Activated T-helper 1 cell treated with anti-CD3 and anti-CD28 coated beads, Interleukin-12 subunit alpha, Interleukin-12 subunit beta, Interleukin-2, Interleukin-4 antibody, amounts not matched to agents 30 ng/mL and 10 ng/mL and 1 ng/mL, durations not matched to agents 14 hours and 24 hours and 36 hours (primary cell): ENCODE measurements around the gene BMP2. TPM values are rescaled to one million over a fixed set of nuclear protein-coding genes. Genes with fewer than 3 reads are reported as not detected.

ENCODE experiments used
- DNase-seq: peaks from one replicate; pipeline ENCODE4 v3.0.0; 2021; ENCODE audit warnings: low spot score
- H3K27ac Mint-ChIP-seq: one replicate; pipeline ENCODE4 v1.8.0; 2021; ENCODE audit warnings: mild to moderate bottlenecking, mixed read lengths
- H3K27me3 Mint-ChIP-seq: one replicate; pipeline ENCODE4 v1.8.0; 2022; ENCODE audit warnings: mild to moderate bottlenecking, moderate library complexity, mixed read lengths; ENCODE audit not compliant: insufficient read depth
- H3K36me3 Mint-ChIP-seq: one replicate; pipeline ENCODE4 v1.8.0; 2021; ENCODE audit warnings: low read depth, mixed read lengths
- H3K4me1 Mint-ChIP-seq: one replicate; pipeline ENCODE4 v1.8.0; 2021; ENCODE audit warnings: low read depth, mixed read lengths
- H3K4me3 Mint-ChIP-seq: one replicate; pipeline ENCODE4 v1.8.0; 2021; ENCODE audit warnings: mild to moderate bottlenecking, moderate library complexity, mixed read lengths
- H3K9me3 Mint-ChIP-seq: one replicate; pipeline ENCODE4 v1.8.0; 2021; ENCODE audit warnings: mixed read lengths
- intact Hi-C: fragments of 100-400 bp; cut with micrococcal nuclease; formaldehyde crosslinking; loops from one replicate; pipeline ENCODE4 v1.15.1; 2024
- total RNA-seq: library from RNA; stranded (reverse); gene quantifications from 2 replicates; pipeline ENCODE4 v1.2.3, GENCODE V29; 2022

Gene BMP2
- total RNA-seq, 1 donor from 2014 or later = 0.08 TPM

DNA sequence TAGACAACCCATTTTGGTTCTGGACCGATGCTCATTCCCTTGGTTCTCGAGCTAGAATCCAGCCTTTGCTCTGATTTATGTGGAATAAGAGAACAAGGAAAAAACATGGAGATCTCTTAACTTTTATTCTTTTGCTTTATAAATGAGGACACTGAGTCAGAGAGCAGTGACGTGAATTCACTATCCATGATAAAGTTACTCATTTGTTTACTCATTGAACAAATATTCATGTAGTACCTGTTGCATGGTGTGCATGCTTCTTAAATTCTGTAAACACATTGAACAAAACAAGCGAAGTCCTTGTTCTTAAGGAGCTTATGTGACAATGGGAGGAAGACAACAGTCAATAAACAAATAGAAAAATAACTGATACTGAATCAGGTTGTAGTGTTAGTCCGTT lies 56.9 kb downstream of the BMP2 start:
- no peak overlapping the region for H3K27ac Mint-ChIP-seq
- no peak overlapping the region for H3K4me3 Mint-ChIP-seq
- H3K27me3 Mint-ChIP-seq = no peaks in the 10 kb centered on the region
- H3K36me3 Mint-ChIP-seq = no peaks in the 10 kb centered on the region
- H3K4me1 Mint-ChIP-seq = no peaks in the 10 kb centered on the region
- no peaks in the 10 kb centered on the region for H3K9me3 Mint-ChIP-seq
- intact Hi-C loops = no loop called here
- DNase-seq = no peak

DNA sequence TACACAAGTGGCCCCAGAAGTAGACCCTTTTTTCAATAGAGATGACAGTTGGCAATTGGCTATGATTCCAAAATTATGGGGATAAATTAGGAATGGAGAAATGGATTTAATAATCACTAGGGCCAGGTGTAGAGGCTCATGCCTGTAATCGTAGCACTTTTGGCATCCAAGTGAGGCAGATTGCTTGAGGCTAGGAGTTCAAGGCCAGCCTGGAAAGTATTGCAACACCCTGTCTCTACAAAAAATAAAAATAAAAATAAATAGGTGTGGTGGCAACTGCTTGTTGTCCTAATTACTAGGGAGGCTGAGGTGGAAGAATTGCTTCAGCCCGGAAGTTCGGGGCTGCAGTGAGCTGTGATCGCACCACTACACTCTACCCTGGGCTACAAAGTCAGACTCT lies 60.0 kb downstream of the BMP2 start:
- Mint-ChIP-seq H3K4me3 (no peak overlapping the region), H3K9me3 (no peaks in the 10 kb centered on the region), H3K27ac (no peak overlapping the region), H3K36me3 (no peaks in the 10 kb centered on the region), H3K4me1 (no peaks in the 10 kb centered on the region), H3K27me3 (no peaks in the 10 kb centered on the region)
- intact Hi-C loops = loop anchor here (5.0 kb wide), 1 partner anchor 1895 kb away; no protein-coding TSS in a partner anchor
- DNase-seq = no peak

DNA sequence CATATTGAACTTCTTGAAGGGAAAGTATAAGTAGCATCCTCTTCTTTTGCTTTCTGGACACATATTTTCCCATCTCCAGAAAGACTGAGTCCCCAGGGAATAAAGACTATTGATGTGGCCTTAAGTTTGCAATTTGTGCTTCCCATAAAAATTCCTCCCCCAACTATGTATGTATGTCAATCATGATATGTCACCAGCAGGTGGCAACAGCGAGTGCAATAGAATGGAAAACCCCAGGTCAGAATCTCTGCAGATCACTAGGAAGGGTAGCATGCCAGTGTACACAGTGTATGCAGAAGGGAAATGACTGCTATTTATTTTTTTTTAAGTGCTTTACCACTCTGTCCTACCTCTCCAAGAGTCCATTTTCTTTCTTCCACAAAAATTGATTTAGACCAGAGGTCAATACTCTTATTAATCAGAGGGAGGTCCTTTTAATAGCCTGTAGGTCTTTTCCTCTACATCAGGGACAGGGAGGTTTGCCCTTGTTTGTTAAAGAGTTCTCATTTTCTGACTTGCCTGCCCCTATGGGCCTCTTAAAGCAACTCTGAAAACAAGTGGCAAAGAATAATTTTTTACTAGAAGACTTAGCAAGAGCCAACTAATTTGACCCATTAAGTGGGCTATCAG lies 61.4 kb downstream of the BMP2 start:
- Mint-ChIP-seq H3K27me3 (no peaks in the 10 kb centered on the region), H3K27ac (no peak overlapping the region), H3K9me3 (no peaks in the 10 kb centered on the region), H3K4me1 (no peaks in the 10 kb centered on the region), H3K36me3 (no peaks in the 10 kb centered on the region), H3K4me3 (no peak overlapping the region)
- intact Hi-C loops = loop anchor here (5.0 kb wide), 1 partner anchor 1893 kb away; no protein-coding TSS in a partner anchor
- DNase-seq = no peak

DNA sequence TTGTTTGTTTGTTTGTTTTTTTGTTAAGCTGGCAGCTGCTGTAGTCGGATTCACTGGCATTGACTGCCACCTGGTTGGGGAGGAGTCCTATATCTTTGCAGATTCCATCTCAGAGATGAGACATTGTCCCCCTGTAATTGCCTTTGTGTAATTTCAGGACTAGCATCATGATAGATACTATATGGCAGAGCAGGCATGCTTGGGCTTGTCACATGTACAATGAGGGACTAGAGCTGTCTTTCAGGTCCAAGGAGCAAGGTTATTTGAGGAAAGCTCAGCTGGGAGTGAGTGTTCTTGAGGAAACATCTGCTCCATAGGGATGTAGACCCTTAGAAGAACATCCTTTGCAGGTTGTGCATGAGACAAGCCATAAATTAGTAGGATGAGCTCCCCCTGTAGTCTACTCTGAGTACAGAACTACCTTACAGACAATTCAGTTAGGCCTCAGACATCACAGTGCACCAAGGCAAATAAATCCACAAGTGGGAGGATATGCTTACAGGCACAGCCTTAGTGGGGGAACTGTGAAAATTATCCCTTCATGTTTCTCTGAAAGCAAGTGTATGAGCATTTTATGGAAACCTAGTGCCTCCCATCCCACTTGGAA lies 62.1 kb downstream of the BMP2 start:
- no peaks in the 10 kb centered on the region for H3K9me3 Mint-ChIP-seq
- intact Hi-C loops = loop anchor here (5.0 kb wide), 1 partner anchor 1893 kb away; no protein-coding TSS in a partner anchor
- H3K27ac Mint-ChIP-seq = no peak overlapping the region
- no peak for DNase-seq
- H3K27me3 Mint-ChIP-seq = no peaks in the 10 kb centered on the region
- H3K4me3 Mint-ChIP-seq = no peak overlapping the region
- H3K4me1 Mint-ChIP-seq = no peaks in the 10 kb centered on the region
- no peaks in the 10 kb centered on the region for H3K36me3 Mint-ChIP-seq
